G401 (cell line): ENCODE data around the gene MRPL28. TPM values are rescaled to one million over a fixed set of nuclear protein-coding genes. Genes with fewer than 3 reads are reported as not detected.

Experiments used
- DNase-seq: peaks from one replicate; pipeline ENCODE4 v3.0.0-alpha.2; 2015; ENCODE audit warnings: low spot score
- in situ Hi-C: cut with HindIII; loops from 2 replicates; pipeline ENCODE4 v1.10.0; 2016; ENCODE audit warnings: low sequenced_read_pairs, mixed read lengths
- total RNA-seq: library from RNA; depleted of rRNA; stranded (reverse); fragments of >200 nt; shearing (Covaris generic); gene quantifications from 2 replicates; pipeline ENCODE4 v1.2.3, GENCODE V29; 2014; rRNA removed

MRPL28 gene
- total RNA-seq, 1 experiment from 2014 or later = 250 TPM

DNA sequence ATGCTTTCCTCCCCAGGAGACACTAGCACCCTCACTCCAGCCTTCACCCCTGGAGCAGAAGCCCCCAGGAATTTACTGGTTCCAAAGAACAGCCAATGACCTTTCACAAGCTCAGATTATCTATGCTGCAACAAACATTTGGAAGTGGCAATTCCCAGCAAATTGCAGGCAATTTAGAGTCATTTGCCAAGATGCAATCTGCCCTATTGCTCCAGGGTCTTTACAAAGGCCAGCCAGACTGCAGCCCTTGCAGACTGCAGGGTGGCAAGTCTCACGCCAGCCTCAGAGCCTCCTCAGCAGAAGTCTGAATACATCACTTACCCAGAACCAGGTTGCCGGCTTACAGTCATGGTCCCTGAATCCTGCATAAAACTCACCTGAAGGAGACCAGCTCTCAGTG, 39.6 kb downstream of the MRPL28 start:
- peak; percentile 35 for DNase-seq
- in situ Hi-C loops = no loop called here

DNA sequence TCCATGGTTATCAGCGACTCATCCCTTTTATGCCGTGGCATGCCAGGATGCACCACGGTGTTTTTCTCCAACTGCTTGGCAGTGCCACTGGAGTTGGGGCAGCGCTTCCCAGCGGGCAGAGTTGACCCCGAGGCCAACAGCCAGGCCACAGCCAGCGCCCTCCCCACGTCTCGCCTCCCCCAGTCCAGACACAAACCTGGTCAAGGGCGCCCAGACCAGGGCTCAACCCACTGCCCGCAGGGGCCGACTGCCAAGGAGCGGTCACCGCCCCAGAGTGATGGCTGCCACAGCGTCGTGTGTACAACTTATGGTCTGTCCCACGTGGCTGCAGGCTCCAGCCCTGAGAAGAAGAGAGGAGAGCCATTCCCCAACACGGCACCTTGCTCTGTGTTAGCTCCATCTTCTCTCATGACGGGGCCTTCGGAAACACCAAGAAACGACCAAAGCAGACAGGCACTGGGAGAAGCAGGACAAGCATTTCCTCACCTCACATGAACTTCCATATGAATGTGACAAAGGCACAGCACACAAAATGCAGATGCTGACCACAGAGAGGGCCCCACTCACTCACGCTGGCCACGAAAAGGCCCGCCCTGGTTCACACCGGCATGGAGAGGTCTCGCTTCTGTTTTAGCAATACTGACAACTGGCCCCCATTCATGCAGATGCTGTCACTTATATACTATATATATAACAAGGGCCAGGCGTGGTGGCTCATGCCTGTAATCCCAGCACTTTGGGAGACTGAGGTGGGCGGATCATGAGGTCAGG, 44.8 kb downstream of the MRPL28 start:
- in situ Hi-C loops = no loop called here
- no peak for DNase-seq

- DNase-seq = no peak
- in situ Hi-C loops = no loop called here
Observed at GRCh38 chr16:324451-325334, 45.6 kb downstream of the MRPL28 start.

DNA sequence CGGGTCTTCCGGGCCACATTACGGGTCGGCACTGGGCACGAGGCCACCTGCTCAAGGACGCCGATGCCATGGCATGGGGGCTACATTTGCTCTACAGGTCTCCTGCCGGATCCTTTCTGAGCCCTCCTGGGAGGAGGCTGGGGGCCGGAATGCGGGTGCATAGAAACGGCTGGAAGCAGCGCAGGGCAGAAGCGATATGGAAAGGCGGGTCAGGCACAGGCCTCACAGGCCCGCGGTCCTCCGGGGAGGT, 46.2 kb downstream of the MRPL28 start:
- in situ Hi-C loops = no loop called here
- no peak for DNase-seq

GRCh38 chr16:322476-323143, 47.7 kb downstream of the MRPL28 start:
- peak; percentile 57 for DNase-seq
- in situ Hi-C loops = no loop called here

DNA sequence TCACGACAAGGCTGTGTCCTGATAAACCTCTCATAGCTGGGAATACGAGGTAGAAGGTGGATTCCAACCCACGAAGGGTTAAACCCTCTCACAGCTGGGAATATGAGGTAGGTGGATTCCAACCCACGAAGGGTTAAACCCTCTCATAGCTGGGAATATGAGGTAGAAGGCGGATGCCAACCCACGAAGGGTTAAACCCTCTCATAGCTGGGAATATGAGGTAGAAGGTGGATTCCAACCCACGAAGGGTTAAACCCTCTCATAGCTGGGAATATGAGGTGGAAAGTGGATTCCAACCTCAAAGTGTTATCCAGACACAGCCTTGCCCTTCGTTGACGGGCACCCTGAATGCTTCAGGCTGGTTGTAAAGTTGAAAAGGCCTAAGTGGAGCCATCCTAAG, 48.8 kb downstream of the MRPL28 start:
- in situ Hi-C loops = no loop called here
- no peak for DNase-seq

DNA sequence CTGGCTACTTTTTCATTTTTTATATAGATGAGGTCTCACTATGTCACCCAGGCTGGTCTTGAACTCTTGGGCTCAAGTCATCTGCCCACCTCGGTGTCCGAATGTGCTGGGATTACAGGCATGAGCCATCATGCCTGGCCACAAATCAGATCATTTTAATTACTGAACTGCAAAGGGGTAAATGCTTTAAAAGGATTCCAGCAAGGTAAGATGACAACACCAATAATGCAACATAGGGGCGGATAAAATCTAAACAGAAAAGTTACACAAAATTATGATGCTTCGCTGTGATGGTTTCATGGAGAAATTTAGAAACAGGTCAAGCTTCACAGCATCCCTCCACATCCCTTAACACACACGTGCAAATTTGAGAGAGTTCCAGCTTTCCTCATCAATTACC, 50.1 kb downstream of the MRPL28 start:
- in situ Hi-C loops = no loop called here

DNA sequence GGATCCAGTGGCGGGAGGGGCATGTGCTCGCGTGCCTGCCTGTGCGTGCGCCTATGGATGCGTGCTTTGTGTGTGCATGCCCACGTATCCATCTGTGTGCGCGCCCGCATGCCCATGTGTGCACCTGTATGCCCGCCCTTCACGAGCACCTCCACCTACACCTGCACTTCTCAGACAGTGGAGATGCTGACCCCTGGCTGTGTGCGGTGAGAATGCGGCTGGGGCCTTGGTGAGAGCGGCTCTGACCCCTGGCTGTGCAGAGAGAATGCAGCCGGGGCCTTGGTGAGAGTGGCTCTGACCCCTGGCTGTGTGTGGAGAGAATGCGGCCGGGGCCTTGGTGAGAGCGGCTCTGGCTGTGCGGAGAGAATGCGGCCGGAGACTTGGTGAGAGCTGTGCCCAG, 51.7 kb downstream of the MRPL28 start:
- in situ Hi-C loops = no loop called here

More for the DNA sequence above, 50.1 kb downstream of the MRPL28 start:
- no peak for DNase-seq

GRCh38 chr16:317583-317982, 52.8 kb downstream of the MRPL28 start:
- no peak for DNase-seq
- in situ Hi-C loops = no loop called here

More for the DNA sequence above, 51.7 kb downstream of the MRPL28 start:
- DNase-seq = no peak

Other genes with a start within 250 kb of the MRPL28 start
- 4.5 and 11.2 TPM in 2 replicates for gene NPRL3, start 231.9 kb downstream of the MRPL28 start, total RNA-seq
- not detected in 2 replicates for gene HBZ, start 217.9 kb downstream of the MRPL28 start, total RNA-seq
- not detected in 2 replicates for gene HBM, start 204.6 kb downstream of the MRPL28 start, total RNA-seq
- not detected in 2 replicates for gene HBA2, start 197.7 kb downstream of the MRPL28 start, total RNA-seq
- not detected in 2 replicates for gene HBA1, start 193.9 kb downstream of the MRPL28 start, total RNA-seq
- 1.1 and 19.9 TPM in 2 replicates for gene HBQ1, start 190.1 kb downstream of the MRPL28 start, total RNA-seq
- gene LUC7L, start 141.1 kb downstream of the MRPL28 start, total RNA-seq = 45.8 and 56.7 TPM in 2 replicates
- 70.3 and 97.6 TPM in 2 replicates for gene FAM234A, start 135.7 kb downstream of the MRPL28 start, total RNA-seq
- gene RGS11, start 94.6 kb downstream of the MRPL28 start, total RNA-seq = 0.37 TPM in 1 of 2 replicates, not detected in the other
- gene ARHGDIG, start 89.9 kb downstream of the MRPL28 start, total RNA-seq = 2.6 and 12.2 TPM in 2 replicates
- gene PDIA2, start 87.4 kb downstream of the MRPL28 start, total RNA-seq = not detected in 2 replicates
- gene AXIN1, start 17.8 kb downstream of the MRPL28 start, total RNA-seq = 45.5 and 46.3 TPM in 2 replicates
- 53.0 and 60.8 TPM in 2 replicates for gene PGAP6, start 11.4 kb upstream of the MRPL28 start, total RNA-seq
- gene NME4, start 26.7 kb upstream of the MRPL28 start, total RNA-seq = 312 and 362 TPM in 2 replicates
- 13.0 and 13.7 TPM in 2 replicates for gene DECR2, start 31.3 kb upstream of the MRPL28 start, total RNA-seq
- gene RAB11FIP3, start 55.1 kb upstream of the MRPL28 start, total RNA-seq = 33.8 and 39.3 TPM in 2 replicates
- gene CAPN15, start 157.2 kb upstream of the MRPL28 start, total RNA-seq = 38.8 and 54.3 TPM in 2 replicates
- 0.41 and 2.3 TPM in 2 replicates for gene PRR35, start 189.9 kb upstream of the MRPL28 start, total RNA-seq
- gene NHLRC4, start 196.5 kb upstream of the MRPL28 start, total RNA-seq = 2.7 and 4.1 TPM in 2 replicates
- 38.8 and 54.4 TPM in 2 replicates for gene PIGQ, start 199.4 kb upstream of the MRPL28 start, total RNA-seq
- gene RAB40C, start 219.5 kb upstream of the MRPL28 start, total RNA-seq = 28.6 and 32.2 TPM in 2 replicates